H4 (cell line): Measurements from ENCODE around the gene LYRM9. TPM values are rescaled to one million over a fixed set of nuclear protein-coding genes. Genes with fewer than 3 reads are reported as not detected.
"Not testable (repeated sequence)": the region's sequence is repeated elsewhere in the genome, so short reads cannot be mapped to it uniquely, and the experiment has no call there.

Experiments
- DNase-seq: peaks from one replicate; pipeline ENCODE4 v3.0.0-alpha.2; 2015; ENCODE audit warnings: low spot score
- total RNA-seq: library from RNA; depleted of rRNA; stranded (reverse); fragments of >200 nt; shearing (Covaris generic); gene quantifications from 2 replicates; pipeline ENCODE4 v1.2.3, GENCODE V29; 2014

Gene LYRM9
- total RNA-seq, 1 experiment from 2014 or later, result 3.9 TPM

GRCh38 chr17:27873746-27874145, 19.4 kb downstream of the LYRM9 start:
- DNase-seq, result no peak

- no peak for DNase-seq
Observed at GRCh38 chr17:27873211-27873610, 20.0 kb downstream of the LYRM9 start.

- DNase-seq, result no peak
Observed at GRCh38 chr17:27872776-27873175, 20.4 kb downstream of the LYRM9 start.

- no peak for DNase-seq
Observed at GRCh38 chr17:27871407-27871806, 21.8 kb downstream of the LYRM9 start.

GRCh38 chr17:27870345-27870744, 22.8 kb downstream of the LYRM9 start:
- no peak for DNase-seq

- DNase-seq, result no peak
Observed at GRCh38 chr17:27868565-27868964, 24.6 kb downstream of the LYRM9 start.

- DNase-seq, result no peak
Observed at GRCh38 chr17:27862840-27863239, 30.3 kb downstream of the LYRM9 start.

GRCh38 chr17:27862004-27862403, 31.2 kb downstream of the LYRM9 start:
- DNase-seq, result no peak

GRCh38 chr17:27860971-27861664, 32.0 kb downstream of the LYRM9 start:
- DNase-seq, result no peak

- DNase-seq, result no peak
Observed at GRCh38 chr17:27858621-27859305, 34.4 kb downstream of the LYRM9 start.

- DNase-seq, result no peak
Observed at GRCh38 chr17:27856676-27857432, 36.3 kb downstream of the LYRM9 start.

- no peak for DNase-seq
Observed at GRCh38 chr17:27855454-27855853, 37.7 kb downstream of the LYRM9 start.

GRCh38 chr17:27854163-27854562, 39.0 kb downstream of the LYRM9 start:
- no peak for DNase-seq

- DNase-seq, result peak; percentile 14
Observed at GRCh38 chr17:27853091-27853490, 40.1 kb downstream of the LYRM9 start.

- DNase-seq, result no peak
Observed at GRCh38 chr17:27849474-27850185, 43.5 kb downstream of the LYRM9 start.

GRCh38 chr17:27848931-27849330, 44.2 kb downstream of the LYRM9 start:
- no peak for DNase-seq

- not testable (repeated sequence) for DNase-seq
Observed at GRCh38 chr17:27846808-27847307, 46.3 kb downstream of the LYRM9 start.

- no peak for DNase-seq
Observed at GRCh38 chr17:27846042-27846655, 47.0 kb downstream of the LYRM9 start.

- DNase-seq, result no peak
Observed at GRCh38 chr17:27845264-27846041, 47.7 kb downstream of the LYRM9 start.

- DNase-seq, result no peak
Observed at GRCh38 chr17:27840688-27841087, 52.5 kb downstream of the LYRM9 start.

- not testable (repeated sequence) for DNase-seq
Observed at GRCh38 chr17:27840406-27840678, 52.8 kb downstream of the LYRM9 start.
